Measurements from ENCODE around the gene TNIK.

- no peak for TF ChIP-seq CTCF (IDR thresholded peaks at IDR 0.05 in 2 of 3, conservative IDR thresholded peaks at IDR 0.05 in 1 of 3; ENCODE audit: control insufficient read depth in 2 of 3, extremely low read depth in 1 of 3, insufficient read depth in 1 of 3, low read depth in 3 of 3, low read length in 3 of 3)
- no peak for TF ChIP-seq CHD2 (IDR thresholded peaks at IDR 0.05; ENCODE audit: borderline replicate concordance, low read depth, low read length)
Measured at GRCh38 chr3:171442184-171442583, 18.0 kb downstream of the TNIK start.

Data from GM12878 (cell line).